HG03575 (cell line): ENCODE data around the gene AIMP2.
"Not testable (repeated sequence)": the region's sequence is repeated elsewhere in the genome, so short reads cannot be mapped to it uniquely, and the experiment has no call there.

ENCODE experiments used
- ATAC-seq: cut with Tn5 transposase; IDR thresholded peaks from one replicate; pipeline ENCODE4 v1.9.1; 2021; ENCODE audit not compliant: unreplicated experiment, insufficient number of reproducible peaks, low FRiP score; ENCODE audit errors: extremely low read depth

Gene AIMP2

GRCh38 chr7:6022707-6023106 is 13.6 kb downstream of the AIMP2 start:
- ATAC-seq: no peak

- ATAC-seq: no peak
These were observed 14.9 kb downstream of the AIMP2 start for GRCh38 chr7:6023974-6024435.

GRCh38 chr7:6026011-6026819 is 17.1 kb downstream of the AIMP2 start:
- no peak for ATAC-seq

GRCh38 chr7:6026820-6027311 is 17.8 kb downstream of the AIMP2 start:
- ATAC-seq: no peak

GRCh38 chr7:6027806-6028365 is 18.8 kb downstream of the AIMP2 start:
- ATAC-seq: no peak

GRCh38 chr7:6028563-6028962 is 19.5 kb downstream of the AIMP2 start:
- no peak for ATAC-seq

GRCh38 chr7:6030988-6031387 is 21.9 kb downstream of the AIMP2 start, which contains the start of gene ANKRD61:
Gene ANKRD61, plus strand, starts transcription at chr7:6031376. Its CDS starts 0 bp downstream, at chr7:6031376.
- no peak for ATAC-seq

- no peak for ATAC-seq
These were observed 22.5 kb downstream of the AIMP2 start for GRCh38 chr7:6031567-6031966.

- no peak for ATAC-seq
These were observed 23.1 kb downstream of the AIMP2 start for GRCh38 chr7:6032167-6032566.

- ATAC-seq: no peak
These were observed 23.6 kb downstream of the AIMP2 start for GRCh38 chr7:6032641-6033040.

- no peak for ATAC-seq
These were observed 26.1 kb downstream of the AIMP2 start for GRCh38 chr7:6035165-6035564.

- no peak for ATAC-seq
These were observed 26.6 kb downstream of the AIMP2 start for GRCh38 chr7:6035686-6036085.

- ATAC-seq: no peak
These were observed 40.7 kb downstream of the AIMP2 start for GRCh38 chr7:6049780-6050179.

GRCh38 chr7:6051185-6051584 is 42.1 kb downstream of the AIMP2 start:
- not testable (repeated sequence) for ATAC-seq

GRCh38 chr7:6056616-6057015 is 47.5 kb downstream of the AIMP2 start:
- no peak for ATAC-seq

- no peak for ATAC-seq
These were observed 48.5 kb downstream of the AIMP2 start for GRCh38 chr7:6057316-6058129.

- not testable (repeated sequence) for ATAC-seq
These were observed 50.9 kb downstream of the AIMP2 start for GRCh38 chr7:6059941-6060340.

- no peak for ATAC-seq
These were observed 62.3 kb downstream of the AIMP2 start for GRCh38 chr7:6071406-6071805.
